ENCODE measurements around the gene SMIM43.

Gene SMIM43

GRCh38 chr4:121742794-121743193 is 22.2 kb downstream of the SMIM43 start:
- DNase-seq (ENCODE audit: insufficient read length, low spot score) (no peak), FAIRE-seq (no peak)
- TF ChIP-seq CTCF (IDR thresholded peaks at IDR 0.05; ENCODE audit: insufficient read depth, missing control alignments): no peak

- no peak for FAIRE-seq
- DNase-seq (ENCODE audit: insufficient read length, low spot score): no peak
- no peak for TF ChIP-seq CTCF (IDR thresholded peaks at IDR 0.05; ENCODE audit: insufficient read depth, missing control alignments)
Observed at GRCh38 chr4:121741751-121742150, 23.2 kb downstream of the SMIM43 start.

DNA sequence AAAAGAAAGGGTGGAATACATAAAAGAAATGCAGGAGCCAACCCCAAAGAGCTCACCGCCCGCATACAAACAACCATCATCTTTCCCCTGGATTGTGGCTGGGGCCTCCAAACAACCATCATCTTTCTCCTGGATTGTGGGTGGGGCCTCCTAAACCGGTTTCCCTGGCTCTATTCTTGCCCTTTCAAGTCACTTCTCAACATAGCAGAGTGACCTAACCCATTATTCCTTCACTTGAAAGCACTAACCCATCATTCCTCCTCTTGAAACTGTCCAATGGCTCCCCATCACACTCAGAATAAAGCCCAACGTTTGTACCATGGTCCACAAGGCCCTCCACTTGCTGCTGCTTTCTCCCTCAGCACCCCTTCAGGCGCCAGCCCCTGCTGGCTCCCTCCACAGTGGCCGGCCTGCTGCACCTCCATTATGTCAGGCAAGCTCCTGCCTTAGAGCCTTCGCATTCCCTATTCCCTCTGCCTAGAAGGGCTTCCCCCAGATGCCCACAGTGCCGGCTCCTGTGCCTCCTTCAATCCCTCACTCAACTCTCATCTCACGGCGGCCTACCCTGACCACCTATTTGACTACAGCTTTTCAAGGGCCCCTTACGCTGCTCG is 24.1 kb downstream of the SMIM43 start:
- no peak for DNase-seq (ENCODE audit: insufficient read length, low spot score)
- TF ChIP-seq CTCF (IDR thresholded peaks at IDR 0.05; ENCODE audit: insufficient read depth, missing control alignments): no peak
- FAIRE-seq: no peak

DNA sequence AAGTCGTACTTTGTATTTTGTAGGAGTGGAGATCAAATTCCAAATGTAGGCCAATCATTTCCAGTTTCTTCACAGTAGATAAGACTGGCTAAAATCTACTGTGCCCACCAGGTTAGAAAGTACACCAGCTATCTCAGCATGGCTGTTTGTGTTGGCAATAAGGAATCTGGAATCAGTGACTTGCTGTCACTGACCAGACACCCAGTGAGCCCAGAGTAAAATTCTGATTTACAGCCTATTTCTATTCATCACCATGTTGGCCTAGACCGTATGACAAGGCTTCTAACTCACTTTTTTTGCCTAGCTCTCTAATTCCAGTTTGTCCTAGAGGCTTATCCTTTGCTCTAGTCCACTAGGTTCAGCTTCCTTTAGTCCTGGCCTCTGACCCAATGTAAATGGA is 25.4 kb downstream of the SMIM43 start:
- no peak for DNase-seq (ENCODE audit: insufficient read length, low spot score)
- FAIRE-seq: no peak
- no peak for TF ChIP-seq CTCF (IDR thresholded peaks at IDR 0.05; ENCODE audit: insufficient read depth, missing control alignments)

- no peak for DNase-seq (ENCODE audit: insufficient read length, low spot score)
- TF ChIP-seq CTCF (IDR thresholded peaks at IDR 0.05; ENCODE audit: insufficient read depth, missing control alignments): no peak
- no peak for FAIRE-seq
Observed at GRCh38 chr4:121738780-121739535, 26.0 kb downstream of the SMIM43 start.

GRCh38 chr4:121737846-121738554 is 27.0 kb downstream of the SMIM43 start:
- FAIRE-seq (no peak), DNase-seq (ENCODE audit: insufficient read length, low spot score) (no peak)
- TF ChIP-seq CTCF (IDR thresholded peaks at IDR 0.05; ENCODE audit: insufficient read depth, missing control alignments): no peak

All from D721Med (cell line).